GM18861 (cell line): ENCODE measurements around the gene CALY.
A peak's percentile ranks its signal among the peaks of the same experiment; 100 is the strongest.

ENCODE experiments used
- ATAC-seq: cut with Tn5 transposase; IDR thresholded peaks from one replicate; pipeline ENCODE4 v1.9.1; 2021; ENCODE audit not compliant: unreplicated experiment

CALY gene

DNA sequence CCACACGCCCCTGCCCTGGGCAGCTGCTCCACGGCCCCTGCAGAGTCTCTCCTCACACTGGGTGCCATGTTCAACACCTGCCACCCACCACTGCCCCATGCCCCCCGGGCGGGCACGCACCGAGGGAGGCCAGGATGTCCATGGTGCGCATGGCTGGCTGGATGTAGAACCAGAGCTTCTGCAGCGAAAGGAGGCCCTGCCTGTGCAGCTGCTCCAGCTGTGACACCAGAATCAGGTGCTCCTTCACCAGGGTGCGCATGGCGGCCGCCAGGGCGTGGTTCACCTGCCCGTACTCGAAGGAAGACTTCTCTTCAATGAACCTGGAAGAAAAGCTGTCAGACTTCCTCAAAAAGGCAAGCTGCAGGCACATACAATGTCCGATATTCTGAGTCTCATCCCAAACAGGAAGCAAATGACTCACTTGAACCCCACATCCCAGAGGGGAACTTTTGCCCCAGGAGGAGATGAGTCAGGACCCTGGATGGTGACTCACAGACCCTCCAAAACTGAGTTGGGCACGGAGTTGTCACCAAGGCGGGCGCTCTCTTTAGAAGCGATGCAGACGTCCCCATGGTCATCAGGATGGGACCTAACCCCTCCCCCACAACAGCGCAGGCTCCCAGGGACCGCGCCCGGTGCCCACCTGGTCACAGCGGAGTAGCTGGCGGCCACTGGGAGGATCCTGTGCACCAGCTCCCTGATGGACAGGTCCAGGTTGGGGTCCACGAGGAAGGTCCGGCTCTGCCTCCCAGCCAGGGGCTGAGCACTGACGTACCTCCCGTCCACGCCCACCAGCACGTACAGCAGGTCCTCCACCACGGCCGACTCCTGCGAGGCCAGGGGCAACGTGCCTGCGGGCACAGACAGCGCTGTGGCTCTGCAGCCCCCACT lies 43.5 kb downstream of the CALY start:
- ATAC-seq, result no peak

DNA sequence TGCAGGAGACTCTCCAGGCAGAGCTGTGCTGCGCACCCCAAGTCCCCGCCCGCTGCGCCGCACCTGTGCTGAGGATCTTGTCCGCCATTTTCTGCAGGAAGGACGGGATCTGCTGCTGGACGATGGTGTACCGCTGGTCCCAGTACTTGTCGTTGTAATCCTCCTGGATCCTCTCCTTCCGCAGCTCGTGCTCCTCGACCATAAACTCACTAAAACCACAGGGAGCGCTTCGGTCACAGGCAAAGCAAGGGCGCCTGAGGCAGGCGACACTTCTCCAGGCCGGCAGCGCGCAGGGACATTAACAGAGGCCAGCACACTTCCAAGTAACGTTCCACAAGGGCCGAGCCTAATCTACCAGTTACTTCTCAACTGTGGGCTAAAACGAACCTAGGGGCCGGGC lies 46.9 kb downstream of the CALY start:
- no peak for ATAC-seq

DNA sequence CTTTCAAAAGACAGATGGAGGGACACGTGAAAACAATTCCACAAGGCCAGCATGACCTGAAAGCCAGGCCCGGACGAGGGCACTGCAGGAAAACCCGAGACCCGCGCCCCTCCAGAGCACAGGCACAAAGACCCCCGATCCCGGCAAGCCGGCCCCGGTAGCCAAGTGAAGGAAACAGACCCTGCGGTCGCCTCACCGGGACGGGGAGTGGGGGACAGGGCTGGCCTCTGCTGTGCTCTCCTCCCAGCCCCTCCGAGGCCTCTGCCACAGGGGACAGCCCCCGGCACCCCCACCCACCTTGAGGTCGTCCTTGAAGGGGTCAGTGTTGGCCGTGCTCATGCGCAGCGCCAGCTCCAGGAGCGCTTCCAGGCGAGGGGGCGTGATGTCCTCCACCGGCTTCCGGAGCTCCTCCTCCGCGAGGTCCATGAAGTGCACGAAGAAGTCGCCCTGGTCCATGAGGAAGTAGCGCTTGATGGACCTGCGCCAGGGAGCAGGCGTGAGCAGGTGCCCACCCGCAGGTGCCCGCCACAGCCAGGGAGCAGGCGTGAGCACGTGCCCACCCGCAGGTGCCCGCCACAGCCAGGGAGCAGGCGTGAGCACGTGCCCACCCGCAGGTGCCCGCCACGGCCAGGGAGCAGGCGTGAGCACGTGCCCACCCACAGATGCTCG lies 48.7 kb downstream of the CALY start:
- no peak for ATAC-seq

DNA sequence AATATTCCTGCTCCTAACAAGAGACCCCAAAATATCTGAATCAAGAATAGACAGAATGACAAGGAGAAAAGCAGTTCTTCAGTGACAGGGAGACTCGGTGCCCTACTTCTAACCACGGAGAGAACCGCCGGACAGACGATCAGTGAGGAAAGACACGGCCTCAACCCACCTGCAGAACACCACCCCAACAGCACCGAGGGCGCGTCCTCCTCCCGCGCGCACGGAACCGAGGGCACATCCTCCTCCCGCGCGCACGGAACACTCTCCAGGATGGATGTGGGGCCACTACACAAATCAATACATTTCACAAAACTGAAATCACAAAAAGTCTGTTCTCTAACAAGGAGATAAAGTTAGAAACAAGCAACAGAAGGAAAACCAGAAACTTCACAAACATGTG lies 50.3 kb downstream of the CALY start:
- no peak for ATAC-seq

DNA sequence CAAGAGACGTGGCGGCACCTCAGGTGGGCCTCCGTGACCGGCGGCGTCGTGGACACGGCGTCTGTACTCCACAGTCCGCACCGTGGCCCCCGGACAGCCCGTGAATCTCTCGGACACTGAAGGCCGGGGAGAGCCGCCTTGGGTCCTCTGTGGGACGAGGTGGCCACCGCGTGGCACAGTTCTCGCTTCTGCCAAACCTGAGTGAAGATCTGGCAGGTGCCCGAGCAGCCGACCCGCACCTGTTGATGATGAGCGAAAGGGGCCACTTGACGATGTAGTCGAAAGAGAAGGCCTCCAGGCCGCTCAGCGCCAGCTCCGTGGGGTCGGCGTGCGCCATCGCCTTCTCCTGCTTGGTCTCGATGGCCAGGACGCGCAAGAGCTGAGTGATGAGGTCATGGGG lies 51.5 kb downstream of the CALY start:
- ATAC-seq, result no peak

DNA sequence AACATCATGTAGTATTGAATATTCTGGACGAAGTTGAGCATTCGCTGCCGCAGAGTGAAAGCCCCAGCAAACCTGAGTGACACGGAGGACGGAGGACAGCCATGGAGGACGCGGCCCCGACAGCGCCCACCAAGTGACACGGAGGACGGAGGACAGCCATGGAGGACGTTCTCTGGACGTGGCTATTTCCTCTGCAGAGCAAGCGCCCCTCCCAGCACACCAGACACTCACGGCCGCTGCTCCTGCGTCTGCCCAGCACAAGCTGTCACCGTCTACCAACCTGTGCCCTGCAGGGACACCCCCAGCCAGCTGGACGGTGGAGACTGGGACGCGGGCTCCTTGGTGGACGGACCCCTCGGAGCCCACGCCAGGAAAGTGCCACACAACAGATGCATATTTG lies 52.8 kb downstream of the CALY start:
- no peak for ATAC-seq

DNA sequence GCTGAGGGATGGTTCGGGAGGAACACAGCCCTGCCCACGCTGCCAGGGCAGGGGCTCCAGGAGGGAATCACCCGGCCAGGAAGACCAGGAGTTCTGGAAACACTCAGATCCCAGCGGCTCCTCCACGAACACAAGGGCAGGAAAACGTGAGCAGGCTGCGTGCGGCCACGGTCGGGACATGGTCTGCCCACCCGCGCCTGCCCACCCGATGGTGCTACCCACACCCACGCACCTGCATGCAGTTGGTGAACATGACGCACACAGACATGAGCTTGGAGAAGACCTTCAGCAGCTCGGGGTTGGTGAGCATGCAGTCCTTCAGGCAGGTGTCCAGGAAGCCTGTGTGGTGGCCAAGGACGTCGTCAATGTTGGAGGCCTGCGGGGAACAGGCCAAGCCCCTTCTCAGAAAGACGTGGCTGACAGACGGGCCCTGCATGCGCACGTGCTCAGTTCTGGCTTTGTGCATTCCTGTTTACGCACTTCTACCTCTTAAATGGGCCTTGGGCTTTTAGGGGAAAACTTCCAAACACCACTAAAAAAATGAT lies 53.8 kb downstream of the CALY start:
- ATAC-seq, result no peak

DNA sequence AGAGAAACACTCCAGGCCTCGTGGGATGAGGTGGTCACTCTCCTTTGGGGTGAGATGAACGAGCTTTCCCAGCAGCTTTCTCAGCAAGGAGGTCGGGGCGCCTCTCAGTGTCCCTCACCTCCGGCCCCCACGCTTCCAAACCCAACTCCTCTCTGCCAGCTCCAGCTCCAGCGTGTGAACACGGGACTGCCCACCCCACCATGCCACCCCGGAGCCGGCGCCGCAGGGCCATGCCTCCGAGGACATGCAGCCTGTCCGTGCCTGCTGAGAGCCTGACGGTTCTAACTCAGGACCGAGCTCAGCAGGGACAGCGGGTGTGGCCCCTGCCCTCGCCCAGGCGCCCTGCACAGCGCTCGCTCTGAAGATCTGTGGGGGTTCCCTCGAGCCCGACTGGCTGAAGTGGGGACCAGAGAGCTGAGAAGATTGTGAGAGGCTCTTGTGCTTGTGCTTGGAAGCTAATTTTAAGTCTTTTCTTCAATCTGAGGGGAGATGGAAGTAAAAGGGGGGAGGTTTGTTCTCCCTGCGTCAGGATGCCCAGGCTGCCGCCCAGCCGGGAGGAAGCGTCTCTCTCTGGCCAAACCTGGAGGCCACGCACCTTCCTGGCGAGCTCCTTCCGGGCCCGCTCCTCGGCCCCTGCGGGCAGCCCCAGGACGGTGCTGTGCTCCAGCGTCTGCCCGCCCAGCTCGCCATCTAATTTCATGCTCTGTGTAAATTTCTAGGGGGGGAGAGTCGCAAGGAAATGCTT lies 54.9 kb downstream of the CALY start:
- no peak for ATAC-seq

DNA sequence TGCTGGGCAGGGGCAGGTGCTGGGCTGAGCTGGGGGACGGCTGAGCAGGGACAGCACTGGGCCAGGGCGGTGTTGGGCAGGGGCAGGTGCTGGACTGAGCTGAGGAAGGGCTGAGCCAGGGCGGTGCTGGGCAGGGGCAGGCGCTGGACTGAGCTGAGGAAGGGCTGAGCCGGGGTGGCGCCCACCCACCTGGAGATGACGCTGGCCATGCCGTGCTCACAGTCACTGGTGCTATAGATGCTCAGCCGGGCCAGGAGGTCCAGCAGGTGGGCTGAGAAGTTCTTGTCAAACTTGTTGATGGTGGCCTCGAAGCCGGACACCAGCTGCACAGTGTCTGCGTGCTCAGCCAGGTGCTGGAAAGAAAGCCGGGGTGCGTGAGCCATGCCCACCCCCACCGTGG lies 55.6 kb downstream of the CALY start:
- no peak for ATAC-seq

DNA sequence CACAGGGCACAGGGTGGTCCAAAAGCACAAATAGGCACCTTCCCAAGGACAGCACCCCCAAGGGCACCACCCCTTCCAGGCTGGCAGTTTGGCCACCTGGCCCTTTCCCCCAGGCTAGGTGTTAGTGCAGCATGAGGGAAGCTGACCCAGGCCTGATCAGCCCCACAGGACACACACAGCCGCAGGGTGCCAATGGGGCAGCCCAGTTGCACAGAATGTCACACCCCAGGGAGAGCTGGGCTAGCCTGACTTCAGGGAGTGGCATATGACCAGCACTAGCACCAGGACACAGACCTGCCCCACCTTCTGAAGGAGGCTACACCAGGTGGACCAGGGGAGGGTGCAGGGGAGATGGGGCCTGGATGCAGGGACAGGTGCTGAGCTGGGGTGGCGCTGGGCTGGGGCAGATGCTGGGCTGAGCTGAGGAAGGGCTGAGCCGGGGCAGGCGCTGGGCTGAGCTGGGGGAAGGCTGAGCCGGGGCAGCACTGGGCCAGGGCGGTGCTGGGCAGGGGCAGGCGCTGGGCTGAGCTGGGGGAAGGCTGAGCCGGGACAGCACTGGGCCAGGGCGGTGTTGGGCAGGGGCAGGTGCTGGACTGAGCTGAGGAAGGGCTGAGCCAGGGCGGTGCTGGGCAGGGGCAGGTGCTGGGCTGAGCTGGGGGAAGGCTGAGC lies 56.2 kb downstream of the CALY start:
- no peak for ATAC-seq

DNA sequence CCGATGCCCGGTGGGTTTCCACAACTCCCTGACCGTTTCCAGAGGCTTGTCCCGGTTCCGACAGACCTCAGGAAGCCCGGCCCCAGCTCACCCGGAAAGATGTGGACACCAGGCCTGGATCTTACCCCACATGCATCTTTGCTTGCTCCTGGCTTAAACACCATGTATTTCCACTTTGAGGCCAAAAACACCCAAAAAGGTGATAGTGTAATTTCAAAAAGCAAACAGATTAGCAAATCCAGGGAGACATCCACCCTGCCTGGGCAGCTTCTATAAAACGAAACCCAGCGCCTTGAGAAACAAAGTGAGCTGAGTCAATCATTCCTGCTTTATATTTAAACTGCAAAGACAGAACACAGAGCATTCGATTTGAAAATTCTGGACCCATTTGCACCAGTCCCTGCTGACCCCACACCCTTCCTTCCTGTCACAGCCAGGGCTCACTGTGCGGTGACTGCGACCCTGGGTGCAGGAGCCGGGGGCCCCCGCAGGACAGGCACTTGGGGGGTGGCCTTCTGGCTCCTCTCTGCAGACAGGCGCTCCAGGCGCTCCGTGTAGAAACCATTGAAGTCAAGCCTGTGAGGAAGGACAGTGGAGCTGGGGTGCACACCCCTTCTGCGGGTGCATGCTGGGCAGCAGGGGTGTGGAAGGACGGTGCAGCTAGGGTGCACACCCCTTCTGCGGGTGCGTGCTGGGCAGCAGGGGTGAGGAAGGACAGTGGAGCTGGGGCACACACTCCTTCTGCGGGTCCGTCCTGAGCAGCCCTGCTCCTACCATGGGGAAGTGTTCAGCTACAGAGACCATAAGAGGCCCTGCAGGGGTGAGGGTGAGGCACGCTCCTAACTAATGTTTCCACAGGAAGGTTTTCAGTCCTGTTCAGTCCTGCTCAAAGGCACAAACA lies 57.1 kb downstream of the CALY start:
- no peak for ATAC-seq

DNA sequence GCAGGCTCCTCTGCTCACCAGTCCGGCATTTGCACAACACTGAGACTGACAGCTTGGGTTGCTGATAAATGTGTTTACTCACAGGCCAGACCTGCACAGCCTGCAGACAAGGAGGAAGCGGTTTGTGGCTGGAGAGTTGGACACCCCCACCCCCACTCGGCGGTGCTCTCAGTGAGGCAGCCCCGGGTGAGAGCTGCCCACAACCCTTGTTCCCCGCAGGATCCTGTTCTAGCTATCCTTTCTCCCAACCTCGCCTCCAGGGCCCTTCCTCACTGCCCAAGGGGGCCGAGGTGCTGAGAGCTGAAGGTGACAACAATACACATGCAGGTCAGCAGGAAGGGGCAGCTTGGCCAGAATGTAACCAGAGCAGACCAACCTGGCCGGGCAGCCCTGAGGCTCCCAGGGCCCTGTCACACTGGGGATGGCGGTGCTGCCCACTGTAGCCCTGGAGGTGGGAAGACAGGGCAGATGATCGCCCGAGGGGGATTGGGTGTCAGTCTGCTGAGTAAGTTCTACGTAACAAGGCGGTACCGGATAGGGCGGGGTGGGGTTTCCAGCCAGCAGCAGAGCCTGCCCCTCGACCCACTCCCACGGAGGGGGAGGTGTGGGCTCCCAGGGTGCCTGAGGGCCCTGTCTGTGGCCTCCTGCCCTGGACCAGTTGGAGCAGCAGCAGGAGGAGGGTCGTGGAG lies 58.0 kb downstream of the CALY start:
- peak; percentile 41 for ATAC-seq

DNA sequence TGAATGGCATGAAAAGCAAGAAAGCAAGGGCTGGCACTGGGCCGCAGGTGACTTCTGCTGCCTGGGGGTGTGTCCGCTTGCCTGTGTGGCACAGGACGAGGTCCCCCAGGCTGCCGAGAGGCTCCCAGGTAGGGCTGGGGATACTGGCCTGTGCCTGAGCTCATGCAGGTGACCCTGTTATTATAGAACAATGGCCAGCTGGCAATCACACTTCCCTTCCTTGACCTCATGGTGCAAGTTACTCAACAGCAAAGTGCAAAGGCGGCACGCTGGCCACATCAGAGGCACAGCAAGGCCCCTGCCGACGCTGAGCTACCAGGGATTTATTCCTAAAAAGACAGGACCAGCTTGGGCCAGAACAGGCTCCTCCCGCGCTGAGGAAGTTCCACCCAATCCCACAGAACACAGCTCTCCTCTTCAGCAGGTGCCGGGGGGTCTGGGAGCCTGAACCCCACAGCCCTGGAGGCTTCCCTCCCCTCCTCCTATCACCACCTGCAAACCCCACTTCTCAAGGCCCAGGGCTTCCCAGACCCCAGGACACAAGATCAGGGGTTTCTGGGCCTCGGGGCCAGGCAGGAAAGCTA lies 58.6 kb downstream of the CALY start:
- ATAC-seq, result no peak

DNA sequence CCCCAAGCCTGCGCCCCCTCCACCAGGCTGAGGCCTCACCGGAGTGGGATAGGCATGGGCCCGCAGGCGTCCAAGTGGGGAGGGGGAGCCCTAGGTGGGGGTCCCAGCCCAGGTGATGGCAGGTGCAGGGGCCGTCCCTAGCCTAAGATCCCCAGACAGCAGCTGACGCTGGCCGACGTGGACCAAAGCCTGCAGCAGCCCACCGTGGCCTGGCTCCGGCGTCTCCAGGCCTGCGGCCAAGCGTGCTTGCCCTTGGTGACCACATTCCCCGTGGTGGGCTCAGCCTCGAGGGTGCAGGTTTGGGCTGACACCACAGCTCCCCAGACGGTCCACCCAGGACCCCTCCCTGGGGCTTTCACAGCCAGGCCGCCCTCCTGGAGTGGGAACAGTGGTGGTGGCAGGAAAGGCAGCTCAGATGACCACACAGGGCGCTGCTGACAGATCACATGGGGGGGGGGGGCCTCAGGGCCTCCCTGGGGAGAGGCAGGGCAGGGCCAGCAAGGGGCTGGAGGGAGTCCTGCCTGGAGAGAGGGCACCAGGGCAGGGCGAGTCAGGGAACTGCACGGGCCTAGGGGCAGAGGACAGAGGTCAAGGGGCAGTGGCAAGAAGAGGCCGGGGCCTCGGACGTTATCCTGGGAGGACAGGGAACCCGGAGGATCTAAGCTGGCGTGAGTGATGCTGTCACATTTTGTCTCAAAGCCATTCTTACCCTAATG lies 59.3 kb downstream of the CALY start:
- ATAC-seq, result no peak

DNA sequence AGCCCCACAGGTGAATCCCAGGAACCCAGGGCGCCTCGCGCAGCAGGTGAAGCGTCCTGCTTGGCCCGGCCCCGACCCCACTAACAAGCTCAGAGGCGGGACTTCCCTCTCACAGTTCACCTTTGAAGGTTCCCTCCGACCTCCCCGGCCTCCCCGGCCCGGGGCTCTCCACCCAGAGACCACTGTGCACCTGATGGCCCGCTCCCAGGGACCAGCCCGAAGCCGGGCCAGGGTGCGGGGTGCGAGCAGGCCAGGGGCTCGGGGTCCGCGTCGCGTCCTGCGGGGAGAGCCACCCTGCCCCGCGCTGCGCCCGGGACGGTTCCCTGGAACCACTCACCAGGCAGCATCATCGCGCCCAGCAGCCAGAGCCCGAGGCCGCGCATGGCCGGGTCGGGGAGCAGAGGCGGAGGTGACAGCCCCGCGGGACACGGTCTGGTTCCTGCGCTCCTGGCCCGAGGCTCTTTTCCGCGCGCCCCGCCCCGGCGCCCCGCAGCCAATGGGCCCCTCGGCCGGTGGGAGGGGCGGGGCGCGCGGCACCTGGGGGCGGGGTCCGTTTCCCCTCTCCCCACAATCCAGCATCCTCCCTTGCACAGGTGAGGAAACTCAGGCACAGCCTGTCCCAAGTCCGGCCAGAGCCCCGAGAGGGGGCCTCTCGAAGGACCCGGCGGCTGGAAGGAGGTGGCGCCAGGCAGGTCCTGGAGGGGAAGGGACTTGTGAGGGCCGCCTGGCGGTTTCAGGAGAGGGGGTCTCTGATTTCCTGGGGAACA lies 60.1 kb downstream of the CALY start, which contains the start of gene ADAM8:
ADAM8 (minus strand) TSS at position 434 of the 767 bp plus-strand sequence; CDS start at position 383, 51 bp downstream.
- peak; percentile 38 for ATAC-seq

DNA sequence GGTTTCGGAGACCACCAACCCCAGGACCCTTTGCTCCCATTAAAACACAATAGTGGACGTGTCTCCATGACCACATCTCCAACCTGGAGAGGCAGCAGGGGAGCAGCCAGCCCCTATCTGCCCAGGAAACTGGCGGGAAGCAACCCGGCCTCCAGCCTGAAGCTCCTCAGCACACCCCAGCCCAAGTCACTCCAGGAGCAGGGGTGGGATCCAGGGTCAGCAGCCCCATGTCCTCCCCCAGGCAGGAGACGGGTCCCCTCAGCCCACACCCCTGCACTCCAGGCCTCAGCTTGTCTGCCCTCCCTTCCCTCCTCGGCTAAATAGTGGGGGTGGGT lies 60.6 kb downstream of the CALY start:
- no peak for ATAC-seq

DNA sequence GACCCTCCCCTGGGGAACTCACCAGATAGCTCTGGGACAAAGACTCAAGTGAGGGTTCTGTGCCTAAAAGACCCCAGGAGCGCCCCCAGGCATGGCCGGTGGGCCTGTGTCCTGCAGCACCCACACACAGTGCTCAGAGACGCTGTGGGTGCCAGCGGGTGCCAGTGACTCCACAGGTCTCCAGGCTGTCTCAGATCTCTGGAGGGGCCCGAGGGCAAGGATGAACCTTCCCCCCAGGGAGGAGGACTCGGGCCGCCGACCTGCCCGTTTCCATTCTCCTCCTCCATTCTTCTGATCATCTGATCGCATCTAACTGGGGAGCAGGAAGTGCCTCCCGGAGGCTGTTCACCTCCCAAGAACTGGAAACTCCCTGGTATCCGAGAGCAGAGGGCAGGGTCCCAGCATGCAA lies 61.0 kb downstream of the CALY start:
- peak; percentile 27 for ATAC-seq
